D721Med (cell line): ENCODE measurements around the gene CHMP5.

Source experiments
- DNase-seq: peaks from one replicate; pipeline ENCODE4 v3.0.0; 2011; ENCODE audit warnings: low spot score; ENCODE audit not compliant: insufficient read length
- FAIRE-seq: peaks from 2 replicates; lab custom pipeline; 2011; peaks lifted over from hg19 to GRCh38; lab: Jason Lieb, UNC
- CTCF ChIP-seq: IDR thresholded peaks from 2 replicates; pipeline ENCODE4 v1.5.1; 2012; ENCODE audit warnings: mild to moderate bottlenecking, control low read depth; ENCODE audit not compliant: insufficient read depth; ENCODE audit errors: missing control alignments

The CHMP5 gene

GRCh38 chr9:33320568-33321261, 55.9 kb downstream of the CHMP5 start:
- FAIRE-seq (no peak), DNase-seq (no peak)
- TF ChIP-seq CTCF, result no peak

GRCh38 chr9:33329117-33329563, 64.3 kb downstream of the CHMP5 start:
- no peak for TF ChIP-seq CTCF
- FAIRE-seq (no peak), DNase-seq (no peak)

- DNase-seq (no peak), FAIRE-seq (no peak)
- TF ChIP-seq CTCF, result no peak
Measured at GRCh38 chr9:33329979-33330378, 65.1 kb downstream of the CHMP5 start.

GRCh38 chr9:33331377-33331891, 66.6 kb downstream of the CHMP5 start:
- FAIRE-seq, result no peak

More at GRCh38 chr9:33331377-33331891, 66.6 kb downstream of the CHMP5 start:
- TF ChIP-seq CTCF, result no peak
- no peak for DNase-seq
